ENCODE measurements around the gene NDUFA7.
"Not testable (repeated sequence)": the region's sequence is repeated elsewhere in the genome, so short reads cannot be mapped to it uniquely, and the experiment has no call there.

The NDUFA7 gene

GRCh38 chr19:8318835-8319234 is 2.3 kb downstream of the NDUFA7 start:
- not testable (repeated sequence) for DNase-seq

- DNase-seq, result no peak
These were observed 4.6 kb downstream of the NDUFA7 start for GRCh38 chr19:8316351-8317125.

- not testable (repeated sequence) for DNase-seq
These were observed 6.1 kb downstream of the NDUFA7 start for GRCh38 chr19:8314981-8315640.

DNA sequence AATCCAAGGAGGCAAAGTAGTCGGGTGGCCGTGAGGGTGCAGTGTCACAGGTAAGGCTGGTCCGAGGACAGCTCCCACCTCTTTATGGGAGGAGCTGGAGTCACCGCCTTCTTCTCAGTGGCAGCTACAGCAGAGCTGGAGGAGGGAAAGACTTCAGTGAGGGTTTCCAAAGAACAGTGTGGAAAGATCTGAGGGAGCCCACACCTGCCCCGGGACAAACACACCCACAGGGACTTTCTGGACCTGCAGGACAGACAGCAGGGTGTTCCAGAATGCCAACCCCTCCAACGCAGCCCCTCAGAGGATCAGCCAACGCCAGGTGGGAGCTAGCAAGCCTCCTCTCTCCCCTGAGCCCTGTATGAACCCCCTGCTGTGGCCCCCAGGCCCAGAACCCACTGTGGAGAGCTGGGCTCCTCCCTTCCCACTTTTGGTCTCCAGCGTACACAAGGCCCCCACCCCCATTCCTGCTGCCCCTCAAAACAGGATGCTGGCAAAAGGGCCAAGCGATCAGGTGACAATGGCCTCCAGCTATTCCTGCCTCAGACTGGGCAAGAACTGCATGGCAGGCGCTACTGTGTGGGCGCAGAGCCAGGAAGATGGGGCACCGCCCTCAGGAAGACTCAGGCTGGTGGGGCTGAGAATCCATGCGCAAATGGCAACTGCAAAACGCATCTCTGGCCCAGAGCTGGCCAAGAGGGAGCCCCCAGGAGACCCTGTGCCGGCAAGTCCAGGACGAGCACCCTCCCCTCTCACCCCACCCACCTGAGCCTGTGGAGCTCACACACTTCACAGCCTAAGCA is 9.5 kb downstream of the NDUFA7 start:
- peak in 1 of 2 experiments; percentile 44 for DNase-seq

GRCh38 chr19:8310342-8311055 is 10.7 kb downstream of the NDUFA7 start:
- no peak for DNase-seq

GRCh38 chr19:8308891-8309291 is 12.3 kb downstream of the NDUFA7 start:
- no peak for DNase-seq

- DNase-seq, result peak; percentile 81 to 93
These were observed 13.0 kb downstream of the NDUFA7 start, which contains the start of gene CD320 for GRCh38 chr19:8307965-8308866. TSS of gene CD320 (minus strand) at chr19:8308358. CDS start at chr19:8308290, 68 bp downstream.

- no peak for DNase-seq
These were observed 13.7 kb downstream of the NDUFA7 start for GRCh38 chr19:8307400-8307964.

- DNase-seq, result no peak
These were observed 14.7 kb downstream of the NDUFA7 start for GRCh38 chr19:8306235-8307054.

DNA sequence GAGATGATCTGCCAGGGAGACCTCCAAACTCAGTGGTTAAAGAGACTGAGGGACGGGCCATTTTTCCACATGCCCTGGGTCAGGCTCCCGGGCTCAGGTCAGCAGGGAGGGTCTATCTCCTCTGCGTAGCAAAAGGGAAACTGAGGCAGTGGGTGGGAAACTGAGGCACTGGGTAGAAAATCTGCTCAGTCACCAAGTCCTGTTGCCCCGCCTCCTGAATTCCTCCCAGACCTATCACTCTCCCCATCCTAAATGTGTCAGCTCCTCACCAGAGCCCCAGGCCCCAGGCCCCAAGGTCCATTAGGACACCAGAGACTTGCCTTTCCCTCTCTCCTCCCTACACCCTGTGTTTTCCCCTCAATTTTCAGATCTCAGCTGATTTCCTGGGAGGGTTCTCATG is 15.4 kb downstream of the NDUFA7 start:
- no peak for DNase-seq

GRCh38 chr19:8304841-8305621 is 16.1 kb downstream of the NDUFA7 start:
- no peak for DNase-seq

DNA sequence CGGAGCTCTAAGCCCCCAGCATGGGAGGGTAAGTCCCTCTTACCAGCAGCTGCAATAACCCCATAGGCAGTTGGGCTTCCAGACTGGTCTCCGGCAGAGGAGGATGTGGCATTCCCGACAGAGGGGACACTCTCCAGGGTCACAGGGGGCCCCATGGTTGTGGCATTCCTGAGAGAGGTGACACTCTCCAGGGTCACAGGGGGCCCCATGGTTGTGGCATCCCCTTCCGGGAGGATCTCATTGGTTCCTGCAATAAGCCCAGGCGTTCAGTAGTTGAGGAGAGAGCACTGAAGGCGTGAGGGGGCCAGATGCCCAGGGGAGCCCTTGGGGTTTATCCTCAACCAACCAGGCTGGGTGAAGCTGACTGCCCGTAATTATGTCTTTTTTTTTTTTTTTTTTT is 18.4 kb downstream of the NDUFA7 start:
- DNase-seq, result no peak

GRCh38 chr19:8302357-8302691 is 18.9 kb downstream of the NDUFA7 start:
- no peak for DNase-seq

GRCh38 chr19:8291337-8291736 is 29.8 kb downstream of the NDUFA7 start:
- not testable (repeated sequence) for DNase-seq

GRCh38 chr19:8276508-8276907 is 44.7 kb downstream of the NDUFA7 start:
- not testable (repeated sequence) for DNase-seq

DNA sequence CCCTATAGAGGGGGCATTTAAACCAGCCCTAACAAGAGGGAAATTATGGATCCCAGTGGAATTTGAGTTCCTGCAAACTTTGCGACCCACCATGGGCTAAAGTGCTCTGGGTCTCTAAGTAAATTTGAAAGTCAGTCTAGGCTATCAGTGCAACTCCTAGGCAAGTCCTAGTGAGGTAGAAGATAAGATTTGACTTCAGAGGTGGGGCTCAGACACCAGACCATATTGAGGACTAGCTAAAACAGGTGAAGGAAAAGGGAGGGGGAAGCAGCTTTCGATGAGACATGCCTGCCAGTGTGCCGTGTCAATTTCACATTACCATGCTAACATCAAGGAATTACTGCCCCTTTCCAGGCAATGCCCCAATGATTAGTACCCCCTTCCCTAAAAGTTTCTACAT is 51.5 kb downstream of the NDUFA7 start:
- no peak for DNase-seq

- no peak for DNase-seq
These were observed 55.3 kb downstream of the NDUFA7 start for GRCh38 chr19:8265872-8266271.

- DNase-seq, result not testable (repeated sequence)
These were observed 56.9 kb downstream of the NDUFA7 start for GRCh38 chr19:8264248-8264647.

- no peak for DNase-seq
These were observed 58.7 kb downstream of the NDUFA7 start for GRCh38 chr19:8262431-8262830.

DNA sequence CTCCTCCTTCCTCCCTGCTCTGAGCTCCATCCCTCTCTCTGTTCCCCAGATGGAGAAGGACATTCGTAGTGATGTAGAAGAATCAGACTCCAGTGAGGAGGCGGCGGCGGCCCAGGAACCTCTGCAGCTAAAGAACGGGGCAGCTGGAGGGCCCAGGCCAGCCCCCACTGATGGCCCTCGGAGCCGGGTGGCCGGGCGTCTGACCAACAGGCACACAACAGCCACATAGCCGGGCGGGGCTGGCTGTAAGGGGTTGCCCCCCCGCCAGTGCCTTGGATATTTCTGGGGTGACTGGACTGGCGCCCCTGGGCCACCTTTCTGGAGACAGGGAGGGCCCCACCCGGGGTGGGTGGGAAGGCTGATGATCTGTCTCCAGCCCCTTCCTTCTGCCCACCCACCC is 59.3 kb downstream of the NDUFA7 start:
- DNase-seq, result no peak
